AG04450 (cell line): ENCODE results near the gene SMAGP. TPM values are rescaled to one million over a fixed set of nuclear protein-coding genes. Genes with fewer than 3 reads are reported as not detected.
"Not testable (repeated sequence)": the region's sequence is repeated elsewhere in the genome, so short reads cannot be mapped to it uniquely, and the experiment has no call there.

Experiments used
- CTCF ChIA-PET: fragments of 300-600, 350-600 bp; formaldehyde crosslinking; extraction: SDS; loops from one replicate; lab custom pipeline; 2022; ENCODE audit warnings: antibody characterized with exemption, inconsistent platforms; lab: Charles Lee
- POLR2A ChIA-PET: fragments of 350-600 bp; formaldehyde crosslinking; extraction: SDS; loops from one replicate; lab custom pipeline; 2021; ENCODE audit warnings: antibody characterized with exemption, inconsistent platforms; lab: Yijun Ruan, JAX
- DNase-seq: peaks from one replicate; pipeline ENCODE4 v3.0.0-alpha.2; 2011; ENCODE audit warnings: low read depth, low spot score
- H3K27ac ChIP-seq: one replicate; pipeline ENCODE4 v1.5.1; 2012; ENCODE audit warnings: low read depth, low read length, control low read depth
- H3K27me3 ChIP-seq: one replicate; pipeline ENCODE4 v1.6.0; 2012; ENCODE audit warnings: low read length; ENCODE audit not compliant: control insufficient read depth, insufficient read depth
- H3K4me3 ChIP-seq: 2 replicates; pipeline ENCODE4 v1.5.1; 2011; ENCODE audit warnings: mild to moderate bottlenecking, low read depth, low read length, control low read depth
- H3K9me3 ChIP-seq: 2 replicates; pipeline ENCODE4 v1.5.1; 2012; ENCODE audit warnings: low read length; ENCODE audit not compliant: control insufficient read depth, insufficient read depth
- polyA plus RNA-seq: library from polyadenylated mRNA; depleted of rRNA; stranded (reverse); fragments of >200 nt; gene quantifications from 2 replicates; pipeline ENCODE4 v1.2.3, GENCODE V29; 2011
- TF ChIP-seq, protein P1 (sequence below): IDR thresholded peaks from 2 replicates; pipeline ENCODE4 v1.5.1; 2011; ENCODE audit warnings: low read depth, low read length, control low read depth, inconsistent platforms

The SMAGP gene
- polyA plus RNA-seq, 1 experiment: 31.4 TPM

DNA sequence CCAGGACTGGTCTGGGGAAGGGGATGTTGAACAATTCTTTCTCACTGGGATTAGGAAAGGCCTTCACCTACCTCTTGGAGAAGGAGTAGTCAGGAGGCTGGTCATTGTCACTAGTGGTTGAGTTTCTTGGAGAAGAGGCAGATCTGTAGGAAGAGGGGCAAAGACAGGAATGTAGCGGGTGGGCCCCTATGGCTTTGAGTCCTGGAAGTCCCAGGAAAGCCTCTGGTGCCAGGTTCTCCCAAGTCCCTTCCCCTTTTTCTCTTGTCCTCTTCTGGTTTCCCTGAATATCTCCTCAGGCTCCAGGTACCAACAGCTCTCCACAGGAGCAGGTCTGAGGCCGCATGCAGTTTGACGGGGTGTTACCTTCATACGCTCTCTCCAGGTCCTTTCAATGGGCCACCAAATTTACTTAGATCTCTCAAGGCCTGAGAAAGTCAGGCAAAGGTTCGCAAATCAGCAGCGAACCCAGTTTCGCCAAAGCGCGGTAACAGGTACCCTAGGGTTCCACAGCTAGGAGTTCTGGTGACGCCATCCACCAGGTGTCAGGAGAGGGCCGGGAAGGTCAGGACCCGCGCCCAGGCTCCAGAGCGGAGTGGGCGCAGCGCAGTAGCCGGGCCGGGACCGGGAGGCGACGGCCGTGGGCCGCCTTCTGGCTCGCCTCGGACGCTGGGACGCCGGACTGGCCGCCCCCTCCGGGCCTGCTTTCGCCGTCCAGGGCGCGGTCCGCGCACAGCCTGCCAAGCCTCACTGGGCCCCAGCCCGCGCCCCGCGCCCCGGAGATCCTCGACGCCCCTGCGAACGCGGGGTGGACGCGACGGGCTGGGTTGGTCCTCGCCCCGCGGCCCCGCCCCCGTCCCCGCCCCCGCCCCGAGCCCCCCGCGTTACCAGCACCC, 795 bp downstream of the SMAGP start:
- ChIA-PET CTCF (interaction anchor here (0.7 to 2.1 kb wide), 2 partner anchors 72 kb away, joined by 3 to 11 read pairs; no protein-coding TSS in a partner anchor), POLR2A (interaction anchor here (1.5 kb wide), 1 partner anchor 186 kb away, joined by 7 read pairs; the partner anchor contains the start of gene CSRNP2)
- TF ChIP-seq, protein P1, sequence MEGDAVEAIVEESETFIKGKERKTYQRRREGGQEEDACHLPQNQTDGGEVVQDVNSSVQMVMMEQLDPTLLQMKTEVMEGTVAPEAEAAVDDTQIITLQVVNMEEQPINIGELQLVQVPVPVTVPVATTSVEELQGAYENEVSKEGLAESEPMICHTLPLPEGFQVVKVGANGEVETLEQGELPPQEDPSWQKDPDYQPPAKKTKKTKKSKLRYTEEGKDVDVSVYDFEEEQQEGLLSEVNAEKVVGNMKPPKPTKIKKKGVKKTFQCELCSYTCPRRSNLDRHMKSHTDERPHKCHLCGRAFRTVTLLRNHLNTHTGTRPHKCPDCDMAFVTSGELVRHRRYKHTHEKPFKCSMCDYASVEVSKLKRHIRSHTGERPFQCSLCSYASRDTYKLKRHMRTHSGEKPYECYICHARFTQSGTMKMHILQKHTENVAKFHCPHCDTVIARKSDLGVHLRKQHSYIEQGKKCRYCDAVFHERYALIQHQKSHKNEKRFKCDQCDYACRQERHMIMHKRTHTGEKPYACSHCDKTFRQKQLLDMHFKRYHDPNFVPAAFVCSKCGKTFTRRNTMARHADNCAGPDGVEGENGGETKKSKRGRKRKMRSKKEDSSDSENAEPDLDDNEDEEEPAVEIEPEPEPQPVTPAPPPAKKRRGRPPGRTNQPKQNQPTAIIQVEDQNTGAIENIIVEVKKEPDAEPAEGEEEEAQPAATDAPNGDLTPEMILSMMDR: peak; percentile 34
- Histone ChIP-seq H3K27me3 (no peaks in the 10 kb centered on the region), H3K9me3 (no peaks in the 10 kb centered on the region), H3K4me3 (peak overlapping the region; percentile 73), H3K27ac (no peak overlapping the region)
- no peak for DNase-seq

DNA sequence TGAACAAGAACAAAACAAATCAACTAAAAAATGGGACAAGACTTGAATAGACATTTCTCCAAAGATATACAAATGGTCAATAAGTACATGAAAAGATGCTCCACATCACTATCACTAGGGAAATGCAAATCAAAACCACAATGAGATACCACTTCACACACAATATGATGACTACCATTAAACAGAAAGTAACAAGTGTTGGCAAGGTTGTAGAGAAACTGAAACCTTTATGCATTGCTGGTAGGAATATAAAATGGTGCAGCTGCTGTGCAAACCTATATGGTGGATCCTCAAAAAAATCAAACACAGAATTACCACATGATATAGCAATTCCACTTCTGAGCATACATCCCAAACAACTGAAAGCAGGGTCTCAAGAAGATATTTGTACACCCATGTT, 5.2 kb downstream of the SMAGP start:
- TF ChIP-seq, protein P1: no peak
- POLR2A ChIA-PET: interaction anchor here (0.6 kb wide), 1 partner anchor 332 kb away, joined by 3 read pairs; no protein-coding TSS in a partner anchor
- H3K9me3 ChIP-seq: no peaks in the 10 kb centered on the region
- no peaks in the 10 kb centered on the region for H3K27me3 ChIP-seq
- H3K4me3 ChIP-seq: no peak overlapping the region
- DNase-seq: no peak
- no peak overlapping the region for H3K27ac ChIP-seq
- CTCF ChIA-PET: no interaction called here

DNA sequence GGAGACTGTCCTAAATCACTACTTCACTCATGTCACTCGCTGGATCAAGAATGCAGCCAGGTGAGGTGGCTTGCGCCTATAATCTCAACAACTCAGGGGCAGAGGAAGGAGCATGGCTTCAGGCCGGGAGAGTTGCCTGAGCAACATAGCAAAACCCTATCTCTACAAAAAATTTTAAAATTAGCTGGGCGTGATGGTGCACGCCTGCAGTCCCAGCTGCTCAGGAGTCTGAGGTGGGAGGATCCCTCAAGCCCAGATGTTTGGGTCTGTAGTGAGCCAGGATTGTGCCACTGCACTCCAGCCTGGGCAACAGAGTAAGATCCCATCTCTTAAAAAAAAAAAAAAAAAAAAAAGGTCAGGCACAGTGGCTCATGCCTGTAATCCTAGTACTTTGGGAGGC, 5.9 kb downstream of the SMAGP start:
- no peaks in the 10 kb centered on the region for H3K27me3 ChIP-seq
- ChIA-PET CTCF (interaction anchor here (1.2 kb wide), 1 partner anchor 11 kb away, joined by 3 read pairs; no protein-coding TSS in a partner anchor), POLR2A (interaction anchor here (0.6 kb wide), 2 partner anchors 28 to 333 kb away, joined by 3 read pairs; no protein-coding TSS in a partner anchor)
- TF ChIP-seq, protein P1: no peak
- H3K9me3 ChIP-seq: no peaks in the 10 kb centered on the region
- no peak overlapping the region for H3K27ac ChIP-seq
- no peak overlapping the region for H3K4me3 ChIP-seq
- no peak for DNase-seq

DNA sequence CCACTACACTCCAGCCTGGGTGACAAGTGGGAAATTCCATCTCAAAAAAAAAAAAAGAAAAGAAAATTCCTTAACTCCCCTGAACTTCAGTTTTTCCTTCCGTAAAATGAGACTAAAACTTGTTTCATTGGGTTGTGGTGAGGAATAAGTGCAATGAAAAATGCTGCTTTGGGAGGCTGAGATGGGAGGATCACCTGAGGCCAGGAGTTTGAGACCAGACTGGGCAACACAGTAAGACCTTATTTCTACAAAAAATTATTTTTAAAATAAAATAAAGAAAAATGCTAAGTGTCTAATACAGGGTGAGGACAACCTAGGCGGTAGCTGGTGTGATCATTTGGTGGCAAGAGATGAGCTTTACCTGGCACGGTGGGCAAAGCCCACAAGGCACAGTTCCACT, 6.9 kb downstream of the SMAGP start:
- no peak for DNase-seq
- H3K9me3 ChIP-seq: no peaks in the 10 kb centered on the region
- no peak overlapping the region for H3K27ac ChIP-seq
- POLR2A ChIA-PET: no interaction called here
- H3K27me3 ChIP-seq: no peaks in the 10 kb centered on the region
- TF ChIP-seq, protein P1: no peak
- H3K4me3 ChIP-seq: no peak overlapping the region
- CTCF ChIA-PET: interaction anchor here (1.2 kb wide), 1 partner anchor 11 kb away, joined by 3 read pairs; no protein-coding TSS in a partner anchor

DNA sequence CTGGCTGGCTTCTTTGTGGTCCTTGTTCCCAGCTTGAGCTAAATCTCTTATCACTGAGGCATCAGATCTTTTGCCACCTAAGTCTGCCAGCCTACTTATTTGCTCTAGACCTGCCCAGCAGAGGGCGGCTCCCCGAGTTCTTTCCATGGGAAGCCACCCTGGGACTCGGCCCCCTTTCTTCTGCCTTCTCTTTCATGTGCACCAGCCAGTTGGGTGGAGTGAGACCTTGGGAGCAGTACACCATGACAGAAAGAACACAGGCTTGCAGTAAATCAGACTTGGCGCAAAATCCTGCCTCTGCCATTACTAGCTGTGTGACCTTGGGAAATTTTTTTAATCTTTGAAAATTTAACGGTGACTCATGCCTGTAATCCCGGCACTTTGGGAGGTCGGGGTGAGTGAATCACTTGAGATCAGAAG, 7.4 kb downstream of the SMAGP start:
- Histone ChIP-seq H3K9me3 (no peaks in the 10 kb centered on the region), H3K27ac (no peak overlapping the region), H3K4me3 (no peak overlapping the region), H3K27me3 (no peaks in the 10 kb centered on the region)
- POLR2A ChIA-PET: no interaction called here
- DNase-seq: no peak
- TF ChIP-seq, protein P1: peak; percentile 28; the same call in 1 of the 2 replicates
- CTCF ChIA-PET: interaction anchor here (2.7 kb wide), 1 partner anchor 78 kb away, joined by 10 read pairs; no protein-coding TSS in a partner anchor

DNA sequence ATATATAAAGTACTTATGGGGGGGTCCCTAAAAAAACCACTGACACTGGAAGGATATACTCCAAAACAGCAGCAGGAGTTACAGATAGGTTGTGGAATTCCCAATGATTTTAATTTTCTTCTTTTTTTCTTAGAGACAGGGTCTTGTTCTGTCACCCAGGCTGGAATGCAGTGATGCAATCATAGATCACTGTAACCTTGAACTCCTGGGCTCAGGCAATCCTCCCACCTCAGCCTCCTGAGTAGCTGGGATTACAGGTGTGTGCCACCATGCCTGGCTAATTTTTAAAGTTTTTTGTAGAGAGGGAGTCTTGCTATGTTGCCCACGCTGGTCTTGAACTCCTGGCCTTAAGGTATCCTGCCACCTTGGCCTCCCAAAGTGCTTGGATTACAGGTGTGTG, 10.6 kb downstream of the SMAGP start:
- DNase-seq, H3K4me3 ChIP-seq, H3K27me3 ChIP-seq, POLR2A ChIA-PET, H3K27ac ChIP-seq, CTCF ChIA-PET, H3K9me3 ChIP-seq: not testable (repeated sequence)
